ENCODE data around the gene SLC49A3.

- TF ChIP-seq CTCF (optimal IDR thresholded peaks at IDR 0.05 in 1 of 3, IDR thresholded peaks at IDR 0.05 in 1 of 3, conservative IDR thresholded peaks at IDR 0.05 in 1 of 3; ENCODE audit: extremely low read depth in 1 of 3, insufficient read depth in 2 of 3, low read length in 3 of 3), result no peak
- TF ChIP-seq EZH2 (IDR thresholded peaks at IDR 0.05; ENCODE audit: low read length), result no peak
Observed at GRCh38 chr4:682490-683172, 6.3 kb downstream of the SLC49A3 start.
